IPS-18a (cell line): ENCODE measurements around the gene CCR8.

ENCODE experiments used
- H3K27ac ChIP-seq: one replicate; pipeline ENCODE4 v1.5.1; 2013; ENCODE audit warnings: low read length
- H3K27me3 ChIP-seq: one replicate; pipeline ENCODE4 v1.6.1; 2013; ENCODE audit warnings: mild to moderate bottlenecking, low read length; ENCODE audit not compliant: control insufficient read depth, insufficient read depth
- H3K36me3 ChIP-seq: one replicate; pipeline ENCODE4 v1.6.1; 2013; ENCODE audit warnings: low read depth, low read length; ENCODE audit not compliant: control insufficient read depth
- H3K4me1 ChIP-seq: one replicate; pipeline ENCODE4 v1.6.1; 2013; ENCODE audit warnings: low read depth, low read length; ENCODE audit not compliant: control insufficient read depth
- H3K4me3 ChIP-seq: one replicate; pipeline ENCODE4 v1.5.1; 2013; ENCODE audit warnings: low read length
- H3K9ac ChIP-seq: one replicate; pipeline ENCODE4 v1.6.1; 2013; ENCODE audit warnings: mild to moderate bottlenecking, low read length, moderate library complexity
- H3K9me3 ChIP-seq: one replicate; pipeline ENCODE4 v1.6.1; 2013; ENCODE audit warnings: low read depth, low read length; ENCODE audit not compliant: control insufficient read depth

The CCR8 gene

GRCh38 chr3:39329493-39329892 is at the start of gene CCR8:
CCR8 (plus strand) TSS chr3:39329709; CDS start chr3:39332332, 2,623 bp downstream.
- H3K27me3 ChIP-seq, result no peaks in the 10 kb centered on the region
- no peaks in the 10 kb centered on the region for H3K36me3 ChIP-seq
- H3K4me1 ChIP-seq, result peaks cover 6% of the 10 kb centered on the region
- no peaks in the 10 kb centered on the region for H3K9me3 ChIP-seq
- no peak within 1 kb of the TSS for H3K27ac ChIP-seq
- no peak within 1 kb of the TSS for H3K4me3 ChIP-seq
- no peak within 1 kb of the TSS for H3K9ac ChIP-seq

GRCh38 chr3:39279745-39280517 is 49.6 kb upstream of the CCR8 start, which contains the start of gene CX3CR1:
CX3CR1 (minus strand) TSS chr3:39280036; CDS start chr3:39266509, 13,527 bp downstream.
- no peaks in the 10 kb centered on the region for H3K4me1 ChIP-seq
- H3K36me3 ChIP-seq, result no peaks in the 10 kb centered on the region
- no peak within 1 kb of the TSS for H3K27ac ChIP-seq
- no peaks in the 10 kb centered on the region for H3K27me3 ChIP-seq
- no peak within 1 kb of the TSS for H3K4me3 ChIP-seq
- no peaks in the 10 kb centered on the region for H3K9me3 ChIP-seq
- H3K9ac ChIP-seq, result no peak within 1 kb of the TSS

- Histone ChIP-seq H3K36me3 (no peaks in the 10 kb centered on the region), H3K4me1 (no peaks in the 10 kb centered on the region), H3K27me3 (no peaks in the 10 kb centered on the region), H3K9ac (no peak overlapping the region), H3K4me3 (no peak overlapping the region), H3K9me3 (no peaks in the 10 kb centered on the region), H3K27ac (no peak overlapping the region)
Observed at GRCh38 chr3:39280571-39280970, 48.9 kb upstream of the CCR8 start.

- Histone ChIP-seq H3K9ac (no peak overlapping the region), H3K4me3 (no peak overlapping the region), H3K4me1 (no peaks in the 10 kb centered on the region), H3K27ac (no peak overlapping the region), H3K27me3 (no peaks in the 10 kb centered on the region), H3K9me3 (no peaks in the 10 kb centered on the region), H3K36me3 (no peaks in the 10 kb centered on the region)
Observed at GRCh38 chr3:39281533-39281932, 48.0 kb upstream of the CCR8 start.

- Histone ChIP-seq H3K9ac (no peak overlapping the region), H3K4me1 (no peaks in the 10 kb centered on the region), H3K4me3 (no peak overlapping the region), H3K9me3 (no peaks in the 10 kb centered on the region), H3K27ac (no peak overlapping the region), H3K27me3 (no peaks in the 10 kb centered on the region), H3K36me3 (no peaks in the 10 kb centered on the region)
Observed at GRCh38 chr3:39282057-39282456, 47.5 kb upstream of the CCR8 start.

GRCh38 chr3:39284457-39284881 is 45.0 kb upstream of the CCR8 start:
- Histone ChIP-seq H3K27me3 (no peaks in the 10 kb centered on the region), H3K36me3 (no peaks in the 10 kb centered on the region), H3K9ac (no peak overlapping the region), H3K4me3 (no peak overlapping the region), H3K4me1 (no peaks in the 10 kb centered on the region), H3K27ac (no peak overlapping the region), H3K9me3 (no peaks in the 10 kb centered on the region)

GRCh38 chr3:39285332-39285731 is 44.2 kb upstream of the CCR8 start:
- H3K9me3 ChIP-seq, result no peaks in the 10 kb centered on the region
- H3K27me3 ChIP-seq, result no peaks in the 10 kb centered on the region
- no peak overlapping the region for H3K27ac ChIP-seq
- H3K9ac ChIP-seq, result no peak overlapping the region
- no peak overlapping the region for H3K4me3 ChIP-seq
- no peaks in the 10 kb centered on the region for H3K4me1 ChIP-seq
- no peaks in the 10 kb centered on the region for H3K36me3 ChIP-seq

GRCh38 chr3:39286771-39287170 is 42.7 kb upstream of the CCR8 start:
- no peak overlapping the region for H3K27ac ChIP-seq
- no peak overlapping the region for H3K4me3 ChIP-seq
- no peaks in the 10 kb centered on the region for H3K36me3 ChIP-seq
- H3K27me3 ChIP-seq, result no peaks in the 10 kb centered on the region
- no peaks in the 10 kb centered on the region for H3K9me3 ChIP-seq
- no peaks in the 10 kb centered on the region for H3K4me1 ChIP-seq
- no peak overlapping the region for H3K9ac ChIP-seq

- Histone ChIP-seq H3K4me3 (no peak overlapping the region), H3K9ac (no peak overlapping the region), H3K36me3 (no peaks in the 10 kb centered on the region), H3K9me3 (no peaks in the 10 kb centered on the region), H3K27me3 (no peaks in the 10 kb centered on the region), H3K27ac (no peak overlapping the region), H3K4me1 (no peaks in the 10 kb centered on the region)
Observed at GRCh38 chr3:39287216-39288164, 42.0 kb upstream of the CCR8 start.

- Histone ChIP-seq H3K4me1 (no peaks in the 10 kb centered on the region), H3K9me3 (no peaks in the 10 kb centered on the region), H3K36me3 (no peaks in the 10 kb centered on the region), H3K4me3 (no peak overlapping the region), H3K27ac (no peak overlapping the region), H3K9ac (no peak overlapping the region), H3K27me3 (no peaks in the 10 kb centered on the region)
Observed at GRCh38 chr3:39288300-39288808, 41.2 kb upstream of the CCR8 start.

GRCh38 chr3:39289107-39289506 is 40.4 kb upstream of the CCR8 start:
- no peak overlapping the region for H3K27ac ChIP-seq
- H3K27me3 ChIP-seq, result no peaks in the 10 kb centered on the region
- no peak overlapping the region for H3K9ac ChIP-seq
- H3K4me1 ChIP-seq, result no peaks in the 10 kb centered on the region
- H3K9me3 ChIP-seq, result no peaks in the 10 kb centered on the region
- no peaks in the 10 kb centered on the region for H3K36me3 ChIP-seq
- H3K4me3 ChIP-seq, result no peak overlapping the region
